T1000 (cell line): ENCODE measurements around the gene NANOS2.
"Not testable (repeated sequence)": the region's sequence is repeated elsewhere in the genome, so short reads cannot be mapped to it uniquely, and the experiment has no call there.

Source experiments
- DNase-seq: peaks from one replicate; lab custom pipeline; 2025; ENCODE audit warnings: mixed read lengths; lab: John Stamatoyannopoulos, UW

NANOS2 gene

GRCh38 chr19:45895983-45896599 is 18.5 kb downstream of the NANOS2 start:
- not testable (repeated sequence) for DNase-seq

- no peak for DNase-seq
These were observed 19.0 kb downstream of the NANOS2 start for GRCh38 chr19:45895519-45895972.

- no peak for DNase-seq
These were observed 23.7 kb downstream of the NANOS2 start for GRCh38 chr19:45890877-45891276.

DNA sequence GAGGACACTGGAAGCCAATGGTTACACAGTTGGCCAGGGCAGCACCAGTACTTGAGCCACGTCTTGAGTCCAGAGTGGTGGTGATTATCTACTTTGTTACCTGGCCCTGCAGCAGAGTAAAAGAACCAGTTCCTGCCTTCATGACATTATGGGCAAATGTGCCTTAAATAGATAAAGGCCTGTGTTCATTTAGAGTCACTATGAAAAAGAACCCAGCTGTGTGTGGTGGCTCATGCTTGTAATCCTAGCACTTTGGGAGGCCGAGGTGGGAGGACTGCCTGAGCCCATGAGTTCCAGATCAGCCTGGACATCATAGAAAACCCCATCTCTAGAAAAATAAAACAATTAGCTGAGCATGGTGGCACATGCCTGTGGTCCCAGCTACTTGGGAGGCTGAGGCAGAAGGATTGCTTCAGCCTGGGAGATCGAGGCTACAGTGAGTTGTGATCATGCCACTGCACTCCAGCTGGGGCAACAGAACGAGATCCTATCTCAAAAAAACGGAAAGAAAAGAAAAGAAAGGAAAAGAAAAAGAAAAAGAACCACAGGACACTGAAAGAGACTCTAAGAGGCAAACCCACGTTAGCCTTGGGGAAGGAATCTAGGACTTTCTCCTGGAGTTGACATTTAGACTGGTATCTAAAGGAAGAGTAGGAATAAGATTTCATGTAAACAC is 25.2 kb downstream of the NANOS2 start:
- no peak for DNase-seq

DNA sequence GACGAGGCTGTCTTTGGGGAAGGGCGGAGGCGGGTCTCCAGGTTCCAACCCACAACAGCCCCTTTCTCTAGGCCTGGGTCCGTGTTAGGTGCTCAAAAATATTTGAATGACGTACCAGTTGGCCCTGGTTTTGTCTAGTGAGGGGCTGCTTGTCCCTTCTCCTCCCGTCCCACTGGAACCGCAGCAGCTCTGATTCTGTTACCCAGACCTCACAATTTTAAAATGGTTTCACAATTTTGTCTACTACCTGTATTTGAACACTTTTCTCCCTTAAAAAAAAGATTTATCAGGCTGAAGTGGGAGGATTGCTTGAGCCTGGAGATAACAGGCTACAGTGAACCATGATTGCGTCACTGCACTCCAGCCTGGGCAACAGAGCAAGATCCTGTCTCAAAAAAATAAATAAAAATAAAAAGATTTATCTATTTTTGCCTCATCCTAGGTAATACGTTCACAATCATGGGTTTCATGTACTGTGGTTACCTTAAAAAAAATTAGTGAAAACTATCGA is 27.3 kb downstream of the NANOS2 start:
- DNase-seq: no peak

DNA sequence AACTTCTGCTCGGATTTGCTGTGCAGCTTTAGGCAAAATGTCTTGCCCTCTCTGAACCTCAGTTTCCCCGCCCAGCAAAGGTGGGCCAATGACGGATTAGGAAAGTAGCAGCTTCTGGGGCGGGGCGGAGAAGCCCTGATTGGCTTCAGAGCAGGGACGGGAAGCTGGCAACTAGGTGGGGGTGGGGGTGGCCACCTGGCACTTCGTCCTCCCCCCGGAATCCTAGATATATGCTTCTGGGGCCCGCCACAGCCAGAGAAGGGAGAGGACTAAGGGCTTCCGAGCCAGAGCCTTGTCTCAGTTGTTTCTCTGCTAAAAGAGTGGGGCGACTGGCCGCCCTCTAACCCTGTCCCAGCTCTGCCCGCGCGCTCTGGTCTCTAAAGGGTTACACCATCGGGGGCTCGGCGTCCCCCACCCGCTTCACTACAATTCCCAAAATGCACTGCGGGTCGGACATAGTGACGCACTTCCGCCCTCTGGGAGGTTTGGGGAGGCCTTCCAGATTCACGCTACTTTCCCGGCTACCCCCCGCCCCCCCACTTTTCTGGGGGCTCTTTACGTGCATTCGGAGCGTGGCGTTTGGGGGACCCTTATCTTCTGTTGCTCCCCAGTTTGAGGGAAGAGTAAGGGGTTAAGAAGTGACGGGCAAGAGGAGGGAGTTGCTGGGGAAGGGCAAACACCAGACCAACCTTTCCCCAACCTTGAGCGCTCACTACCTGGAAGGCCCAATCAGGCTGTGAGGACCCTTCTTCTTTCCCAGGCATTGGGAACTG is 28.0 kb downstream of the NANOS2 start:
- DNase-seq: peak; percentile 79

DNA sequence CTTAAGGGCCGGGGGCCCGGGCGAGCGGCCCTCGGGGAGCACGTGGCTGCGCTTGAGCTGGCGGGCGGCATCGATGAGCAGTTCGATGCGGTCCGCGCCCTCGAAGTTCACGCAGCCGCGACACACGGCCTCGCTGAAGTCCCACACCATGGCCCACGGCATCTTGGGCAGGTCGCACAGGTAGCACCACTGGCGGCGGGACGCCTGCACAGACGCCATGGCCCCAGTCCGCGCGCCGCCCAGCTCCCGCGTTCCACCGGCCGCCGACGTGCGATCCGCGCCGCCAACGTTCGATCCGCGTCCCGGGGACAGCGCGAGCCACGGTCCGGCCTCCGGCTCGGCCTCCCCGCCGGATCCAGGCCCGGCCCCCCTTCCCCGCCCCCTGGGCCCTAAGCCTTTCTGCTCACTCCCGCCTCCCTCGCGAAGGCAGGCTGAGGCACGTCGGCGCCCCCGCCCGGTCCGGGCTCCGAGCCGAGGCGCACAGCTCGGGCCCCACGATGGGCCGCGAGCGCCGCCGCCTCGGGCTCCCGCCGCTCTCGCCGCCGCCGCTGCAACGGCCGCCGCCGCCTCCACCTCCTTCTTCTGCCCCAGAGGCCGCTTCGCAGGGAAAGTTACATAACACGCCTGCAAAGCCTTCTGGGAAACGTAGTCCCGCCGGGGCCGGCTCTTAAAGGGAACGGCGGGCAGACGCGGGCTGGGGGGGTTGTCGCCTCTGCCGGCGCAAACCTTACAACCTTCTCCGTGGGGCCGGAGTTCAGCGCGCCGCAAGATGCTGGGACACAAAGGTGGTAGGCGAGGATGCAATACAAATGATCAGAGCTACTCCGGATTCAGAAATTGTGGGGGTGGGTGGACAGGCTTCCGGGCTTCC is 28.8 kb downstream of the NANOS2 start, which contains the start of gene IRF2BP1:
IRF2BP1 (minus strand) TSS at position 586 of the 871 bp plus-strand sequence; CDS start at position 219, 367 bp downstream.
- DNase-seq: peak; percentile 73

DNA sequence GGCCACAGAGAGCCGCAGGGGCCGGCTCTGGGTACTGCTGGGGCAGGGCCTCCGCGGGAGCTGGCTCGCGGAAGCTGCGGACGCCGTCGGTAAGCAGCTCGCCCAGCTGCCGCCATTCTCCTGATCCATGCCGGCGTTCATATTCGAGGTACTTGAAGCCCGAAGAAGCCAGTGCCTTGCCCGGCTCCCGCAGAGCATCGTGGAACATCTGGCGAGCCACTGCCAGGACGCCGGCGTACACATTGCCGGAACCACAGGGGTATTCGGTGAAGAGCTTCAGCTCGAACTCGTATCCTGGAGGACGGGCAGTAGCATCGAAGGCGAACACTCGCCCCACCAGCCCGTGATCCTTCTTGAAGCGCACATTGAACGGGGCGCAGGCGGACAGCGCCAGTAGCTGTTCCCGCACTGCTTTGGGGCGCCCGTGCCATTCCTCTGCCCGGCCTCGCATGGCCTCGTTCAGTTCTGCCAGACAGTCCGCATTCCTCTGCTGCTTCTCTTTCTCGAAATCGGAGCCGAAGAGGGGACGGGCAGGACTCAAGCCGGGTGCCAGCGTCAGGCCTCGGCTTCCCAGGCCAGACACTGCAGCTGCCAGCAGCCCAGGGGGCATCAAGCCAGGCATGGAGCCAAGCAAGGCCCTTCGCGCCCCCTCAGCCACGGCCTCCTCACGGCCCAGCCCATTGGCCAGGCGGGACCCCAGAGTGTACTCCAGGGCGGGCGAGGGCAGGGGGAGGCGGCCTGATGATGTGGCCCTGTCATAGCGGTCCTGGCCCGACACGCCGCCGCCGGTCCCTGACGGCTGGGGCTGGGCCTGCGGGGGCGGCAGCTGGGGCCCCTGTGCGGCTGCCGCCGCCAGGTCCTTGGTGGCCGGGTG is 29.7 kb downstream of the NANOS2 start:
- DNase-seq: peak; percentile 16

DNA sequence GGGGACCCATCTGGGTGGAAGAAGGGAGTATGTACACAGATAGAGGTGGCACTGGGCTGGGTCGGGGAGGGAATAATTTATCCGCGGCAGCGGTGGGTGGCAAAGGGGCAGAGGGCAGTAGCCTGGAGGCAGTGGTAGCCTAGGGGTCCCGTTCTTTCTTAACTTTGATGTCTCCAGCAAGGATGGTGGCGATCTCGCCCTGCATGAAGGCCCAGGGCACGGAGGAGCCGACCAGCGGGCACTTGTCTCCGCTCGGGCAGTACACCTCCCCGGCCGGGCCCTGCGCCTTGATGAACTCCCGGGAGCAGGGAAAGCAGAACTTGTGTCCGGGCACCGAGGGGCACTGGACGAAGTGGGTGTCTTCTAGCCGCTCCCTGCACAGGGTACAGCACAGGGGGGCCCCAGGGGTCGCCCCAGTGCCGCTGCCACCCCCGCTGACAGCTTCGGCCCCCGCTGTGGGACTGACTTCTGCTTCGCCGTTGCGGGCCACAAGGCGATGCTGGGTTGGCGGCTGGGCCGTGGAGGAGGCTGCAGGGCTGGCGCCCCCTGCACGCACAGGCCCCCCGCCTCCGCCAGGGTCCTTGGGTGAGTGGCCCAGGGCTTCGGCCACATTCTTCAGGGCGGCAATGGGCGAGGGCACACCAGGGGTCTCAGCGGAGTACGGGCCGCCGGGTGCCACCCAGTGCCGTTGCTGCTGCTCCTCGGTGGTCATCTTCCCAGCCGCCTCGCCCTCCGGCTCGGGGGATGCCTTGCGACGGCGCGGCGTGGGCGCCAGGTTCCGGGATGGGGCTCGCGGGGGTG is 30.5 kb downstream of the NANOS2 start:
- no peak for DNase-seq

DNA sequence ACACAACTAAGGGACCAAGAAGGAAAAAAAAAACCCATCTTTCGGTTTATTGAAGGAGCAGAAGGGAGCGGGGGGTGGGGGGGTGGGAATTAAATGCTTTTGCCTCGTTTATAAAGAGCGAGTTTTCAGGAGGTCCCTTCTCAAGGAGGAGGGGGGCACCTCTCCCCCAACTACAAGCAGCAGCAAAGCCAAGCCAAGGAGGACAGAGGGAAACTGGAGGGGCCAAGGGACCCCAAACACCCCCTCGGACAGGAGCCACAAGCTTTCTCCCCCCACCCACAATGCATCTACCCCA is 31.0 kb downstream of the NANOS2 start:
- DNase-seq: no peak

DNA sequence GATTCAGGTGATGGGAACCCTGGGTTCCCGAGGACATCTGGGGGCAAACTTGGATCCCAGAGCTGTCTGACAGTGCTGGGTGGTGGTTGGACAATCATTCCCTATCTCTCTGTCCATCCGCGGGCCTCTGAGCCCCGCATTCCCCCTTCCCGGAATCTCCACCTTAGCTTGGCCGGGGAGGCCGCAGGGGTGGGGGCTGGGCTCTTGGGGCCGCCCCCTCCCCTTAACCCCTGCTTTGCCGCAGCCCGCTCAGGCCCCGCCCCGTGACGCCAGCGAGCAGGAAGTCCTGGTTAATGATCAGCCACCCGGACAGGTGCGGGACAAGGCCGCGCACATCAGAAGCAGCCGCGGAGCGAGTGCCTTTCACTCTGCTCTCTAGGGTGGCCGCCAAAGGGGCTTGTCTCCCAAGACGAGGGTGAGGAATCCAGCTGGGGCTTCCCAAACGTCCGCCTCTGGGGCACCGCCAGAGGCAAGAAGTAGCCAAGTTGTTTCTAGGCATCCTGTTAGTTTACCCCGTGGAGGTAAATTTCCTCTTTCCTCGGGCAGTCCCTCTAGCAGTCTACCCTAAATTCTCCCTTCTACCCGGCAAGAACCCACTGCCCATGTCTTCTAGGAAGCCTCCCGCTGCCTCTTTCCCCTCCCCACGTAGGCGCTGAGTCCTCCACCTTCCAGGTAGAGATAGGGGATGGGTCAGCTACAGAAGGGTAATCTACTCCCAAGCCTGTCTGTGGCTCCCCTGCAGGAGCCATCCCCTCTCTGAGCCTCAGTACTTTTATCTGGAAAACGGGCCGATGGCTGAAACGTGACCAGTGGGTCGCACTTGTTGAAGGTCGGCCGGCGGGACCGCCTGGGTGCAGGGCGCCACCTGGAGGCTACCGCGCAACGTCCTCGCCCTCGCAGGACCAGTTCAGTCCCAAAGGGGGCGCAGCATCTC is 31.7 kb downstream of the NANOS2 start:
- peak; percentile 70 for DNase-seq

GRCh38 chr19:45881909-45882528 is 32.6 kb downstream of the NANOS2 start:
- DNase-seq: no peak

- DNase-seq: no peak
These were observed 33.3 kb downstream of the NANOS2 start for GRCh38 chr19:45881082-45881908.

GRCh38 chr19:45879971-45880370 is 34.6 kb downstream of the NANOS2 start:
- DNase-seq: no peak

DNA sequence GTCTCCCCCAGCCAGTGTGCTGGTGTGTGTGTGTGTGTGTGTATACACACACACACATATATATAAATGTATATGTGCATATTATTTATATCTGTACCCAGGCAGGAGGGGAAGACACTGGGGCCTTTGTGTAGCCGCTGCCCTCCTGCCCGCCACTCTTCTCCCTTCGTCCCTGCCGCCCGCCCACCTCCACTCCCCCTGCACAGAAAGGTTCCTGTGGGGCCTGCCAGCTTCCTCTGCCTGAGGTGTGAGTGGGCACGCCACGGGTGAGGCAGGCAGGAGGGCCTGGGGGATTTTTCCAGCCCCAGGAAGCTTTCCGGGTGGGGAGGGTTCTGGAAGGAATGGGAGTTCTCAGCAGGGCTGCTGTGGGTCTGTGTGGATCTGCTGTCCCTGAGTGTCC is 35.5 kb downstream of the NANOS2 start:
- no peak for DNase-seq

GRCh38 chr19:45878043-45878794 is 36.4 kb downstream of the NANOS2 start:
- DNase-seq: no peak
